PC-9 (cell line): Measurements from ENCODE around the gene PNKP. TPM values are rescaled to one million over a fixed set of nuclear protein-coding genes. Genes with fewer than 3 reads are reported as not detected.

Experiments
- BruUV-seq: library from RNA; stranded (reverse); fragments of 400-500 nt; replicated peaks from 2 replicates; lab custom pipeline; 2021; lab: Mats Ljungman, UMichigan
- CTCF ChIA-PET: fragments of 300-600 bp; sonication (Branson Sonifier 250); formaldehyde crosslinking; loops from one replicate; lab custom pipeline; 2022; ENCODE audit warnings: antibody characterized with exemption; lab: Charles Lee
- POLR2A ChIA-PET: fragments of 300-600 bp; sonication (Branson Sonifier 250); formaldehyde crosslinking; loops from one replicate; lab custom pipeline; 2022; ENCODE audit warnings: antibody characterized with exemption; ENCODE audit not compliant: unreplicated experiment; lab: Charles Lee
- DNase-seq, 2 experiments: peaks; one replicate each; pipeline versions ENCODE4 v3.0.0 to v3.0.0-alpha.2; 2015 to 2022; ENCODE audit warnings: mixed read lengths in 1 of 2
- H2AFZ ChIP-seq: fragments of 200-600 bp; sonication (generic); 2 replicates; pipeline ENCODE4 v1.8.1; 2017; ENCODE audit warnings: antibody characterized with exemption
- H3F3A ChIP-seq: fragments of 200-600 bp; sonication (generic); 2 replicates; pipeline ENCODE4 v1.8.1; 2017; ENCODE audit warnings: antibody characterized with exemption, mild to moderate bottlenecking, low read depth; ENCODE audit not compliant: insufficient read depth
- H3K27ac ChIP-seq: fragments of 200-600 bp; sonication (generic); 2 replicates; pipeline ENCODE4 v1.6.1; 2016; ENCODE audit warnings: mixed run types
- H3K27me3 ChIP-seq: fragments of 200-600 bp; sonication (generic); 2 replicates; pipeline ENCODE4 v1.6.1; 2016; ENCODE audit warnings: low read depth, mixed run types; ENCODE audit not compliant: insufficient read depth
- H3K36me3 ChIP-seq: fragments of 200-600 bp; sonication (generic); 2 replicates; pipeline ENCODE4 v1.6.1; 2016; ENCODE audit warnings: low read depth, mixed run types
- H3K4me1 ChIP-seq: fragments of 200-600 bp; sonication (generic); replicated peaks from 2 replicates; pipeline ENCODE4 v1.6.1; 2016; ENCODE audit warnings: mixed run types; ENCODE audit not compliant: insufficient read depth
- H3K4me2 ChIP-seq: fragments of 200-600 bp; sonication (generic); 2 replicates; pipeline ENCODE4 v1.6.1; 2017; ENCODE audit warnings: mixed run types
- H3K4me3 ChIP-seq: fragments of 200-600 bp; sonication (generic); 2 replicates; pipeline ENCODE4 v1.6.1; 2016; ENCODE audit warnings: mixed run types
- H3K79me2 ChIP-seq: fragments of 200-600 bp; sonication (generic); 2 replicates; pipeline ENCODE4 v1.6.1; 2017; ENCODE audit warnings: low read depth, mixed run types
- H3K9me2 ChIP-seq: fragments of 200-600 bp; sonication (generic); 2 replicates; pipeline ENCODE4 v1.8.1; 2017; ENCODE audit warnings: mild to moderate bottlenecking; ENCODE audit not compliant: insufficient read depth
- H3K9me3 ChIP-seq: fragments of 200-600 bp; sonication (generic); 2 replicates; pipeline ENCODE4 v1.8.1; 2016; ENCODE audit warnings: low read depth; ENCODE audit not compliant: insufficient read depth
- H4K20me1 ChIP-seq: fragments of 200-600 bp; sonication (generic); 2 replicates; pipeline ENCODE4 v1.8.1; 2017; ENCODE audit not compliant: insufficient read depth
- CTCF ChIP-seq: fragments of 200-600 bp; sonication (generic); conservative IDR thresholded peaks from 2 replicates; pipeline ENCODE4 v1.6.1; 2017; ENCODE audit warnings: mixed run types, antibody characterized with exemption, mild to moderate bottlenecking, moderate library complexity
- EZH2 ChIP-seq: fragments of 200-600 bp; sonication (generic); IDR thresholded peaks from 2 replicates; pipeline ENCODE4 v1.8.0; 2017; ENCODE audit warnings: antibody characterized with exemption, low read depth
- intact Hi-C: fragments of 100-400 bp; cut with micrococcal nuclease; formaldehyde crosslinking; loops from one replicate; pipeline ENCODE4 v1.10.0; 2022; ENCODE audit not compliant: unreplicated experiment
- total RNA-seq: library from RNA; stranded (reverse); gene quantifications from 2 replicates; pipeline ENCODE4 v1.2.3, GENCODE V29; 2021

PNKP gene
- total RNA-seq, 1 experiment from 2014 or later: 82.7 TPM

- Histone ChIP-seq H2AFZ (no peak overlapping the region), H3K4me2 (no peak overlapping the region), H3K27me3 (no peaks in the 10 kb centered on the region), H3K36me3 (peaks cover 15% of the 10 kb centered on the region), H3K27ac (no peak overlapping the region), H3K79me2 (peaks cover 7% of the 10 kb centered on the region; the same call in 1 of the 2 replicates), H3K4me1 (peaks cover 16% of the 10 kb centered on the region), H3K9me3 (no peaks in the 10 kb centered on the region), H3K9me2 (no peaks in the 10 kb centered on the region), H3K4me3 (no peak overlapping the region), H3F3A (peaks cover 49% of the 10 kb centered on the region), H4K20me1 (peaks cover 7% of the 10 kb centered on the region; the same call in 1 of the 2 replicates)
- TF ChIP-seq CTCF (no peak), EZH2 (no peak)
- intact Hi-C loops: no loop called here
- DNase-seq: no peak
- CTCF ChIA-PET: no interaction called here
- POLR2A ChIA-PET: no interaction called here
- BruUV-seq: no TSS peak
These were observed 23.0 kb downstream of the PNKP start for GRCh38 chr19:49844138-49845095.

GRCh38 chr19:49843265-49843664 lies 24.1 kb downstream of the PNKP start:
- Histone ChIP-seq H3F3A (peaks cover 38% of the 10 kb centered on the region), H3K9me3 (no peaks in the 10 kb centered on the region), H3K4me1 (peaks cover 5% of the 10 kb centered on the region), H3K36me3 (peaks cover 19% of the 10 kb centered on the region), H3K27ac (no peak overlapping the region), H3K4me2 (no peak overlapping the region), H3K9me2 (no peaks in the 10 kb centered on the region), H3K4me3 (no peak overlapping the region), H3K79me2 (no peaks in the 10 kb centered on the region; the same call in 1 of the 2 replicates), H3K27me3 (no peaks in the 10 kb centered on the region), H2AFZ (no peak overlapping the region), H4K20me1 (peaks cover 11% of the 10 kb centered on the region; the same call in 1 of the 2 replicates)
- POLR2A ChIA-PET: no interaction called here
- no peak for DNase-seq
- TF ChIP-seq CTCF (no peak), EZH2 (no peak)
- intact Hi-C loops: no loop called here
- BruUV-seq: no TSS peak
- CTCF ChIA-PET: interaction anchor here (0.6 kb wide), 1 partner anchor 56 kb away, joined by 8 read pairs; no protein-coding TSS in a partner anchor

GRCh38 chr19:49840736-49841249 lies 26.6 kb downstream of the PNKP start:
- Histone ChIP-seq H3K4me3 (no peak overlapping the region), H3K79me2 (no peaks in the 10 kb centered on the region), H3K27me3 (no peaks in the 10 kb centered on the region), H3F3A (peaks cover 21% of the 10 kb centered on the region), H2AFZ (no peak overlapping the region), H3K27ac (no peak overlapping the region), H3K36me3 (peaks cover 19% of the 10 kb centered on the region), H3K4me1 (no peaks in the 10 kb centered on the region), H3K9me3 (no peaks in the 10 kb centered on the region), H3K9me2 (no peaks in the 10 kb centered on the region), H4K20me1 (peaks cover 11% of the 10 kb centered on the region; the same call in 1 of the 2 replicates), H3K4me2 (no peak overlapping the region)
- intact Hi-C loops: no loop called here
- DNase-seq: no peak
- no peak for TF ChIP-seq EZH2
- no peak for TF ChIP-seq CTCF
- ChIA-PET POLR2A (no interaction called here), CTCF (interaction anchor here (0.6 kb wide), 1 partner anchor 10 kb away, joined by 6 read pairs; no protein-coding TSS in a partner anchor)
- BruUV-seq: no TSS peak
